Activated CD4-positive, CD25-positive, alpha-beta regulatory T cell (primary cell): ENCODE data around the gene MRPL30.
"Not testable (repeated sequence)": the region's sequence is repeated elsewhere in the genome, so short reads cannot be mapped to it uniquely, and the experiment has no call there.

ENCODE experiments used
- DNase-seq, 4 experiments: peaks; one replicate each; lab custom pipeline; 2025; lab: John Stamatoyannopoulos, UW

The MRPL30 gene

GRCh38 chr2:99180755-99181623 lies at the start of gene MRPL30, which contains the start of gene MITD1:
MRPL30 (plus strand) TSS chr2:99181184; CDS start chr2:99186204, 5,020 bp downstream.
MITD1 (minus strand) TSS chr2:99181058; CDS start chr2:99180981, 77 bp downstream.
- peak; percentile 69 to 77 (median 76) for DNase-seq

- DNase-seq = not testable (repeated sequence)
These were observed 45.9 kb upstream of the MRPL30 start for GRCh38 chr2:99135044-99135556.

- no peak for DNase-seq
These were observed 42.0 kb upstream of the MRPL30 start for GRCh38 chr2:99139003-99139402.

GRCh38 chr2:99140056-99140859 lies 40.7 kb upstream of the MRPL30 start:
- no peak for DNase-seq

GRCh38 chr2:99140860-99141109 lies 40.2 kb upstream of the MRPL30 start:
- DNase-seq = no peak

- peak; percentile 90 to 94 (median 91) for DNase-seq
These were observed 39.6 kb upstream of the MRPL30 start, which contains the start of gene C2orf15 for GRCh38 chr2:99141110-99142108. C2orf15 (plus strand) TSS chr2:99141707; CDS start chr2:99150559, 8,852 bp downstream.

GRCh38 chr2:99150706-99151105 lies 30.3 kb upstream of the MRPL30 start:
- no peak for DNase-seq

- DNase-seq = no peak
These were observed 28.6 kb upstream of the MRPL30 start for GRCh38 chr2:99152199-99152895.

GRCh38 chr2:99153921-99154604 lies 26.9 kb upstream of the MRPL30 start:
- no peak for DNase-seq

GRCh38 chr2:99154643-99155536 lies 26.1 kb upstream of the MRPL30 start, which contains the start of the genes LIPT1 and TSGA10:
LIPT1 (plus strand) TSS chr2:99154967; CDS start chr2:99161958, 6,991 bp downstream.
TSGA10 (minus strand) TSS chr2:99154942; CDS start chr2:99109439, 45,503 bp downstream.
- peak; percentile 83 to 86 (median 84) for DNase-seq

- DNase-seq = no peak
These were observed 24.1 kb upstream of the MRPL30 start for GRCh38 chr2:99156891-99157290.

GRCh38 chr2:99158599-99158998 lies 22.4 kb upstream of the MRPL30 start:
- DNase-seq = no peak

GRCh38 chr2:99159594-99159993 lies 21.4 kb upstream of the MRPL30 start:
- DNase-seq = no peak

GRCh38 chr2:99166218-99166617 lies 14.8 kb upstream of the MRPL30 start:
- no peak for DNase-seq

GRCh38 chr2:99169534-99169933 lies 11.4 kb upstream of the MRPL30 start:
- no peak for DNase-seq

- DNase-seq = no peak
These were observed 9.4 kb upstream of the MRPL30 start for GRCh38 chr2:99171377-99172140.

GRCh38 chr2:99181624-99182000 lies 628 bp downstream of the MRPL30 start:
- no peak for DNase-seq

- no peak for DNase-seq
These were observed 2.0 kb downstream of the MRPL30 start for GRCh38 chr2:99183025-99183424.
